Mesodermal cell (in vitro differentiated cells): ENCODE data around the gene GNG7.
"Not testable (repeated sequence)": the region's sequence is repeated elsewhere in the genome, so short reads cannot be mapped to it uniquely, and the experiment has no call there.

Experiments
- H3K27ac ChIP-seq: 2 replicates; pipeline ENCODE4 v1.7.0; 2013; ENCODE audit warnings: mild to moderate bottlenecking, low read depth, low read length, moderate library complexity; ENCODE audit not compliant: severe bottlenecking
- H3K36me3 ChIP-seq: 2 replicates; pipeline ENCODE4 v1.7.1; 2013; ENCODE audit warnings: mild to moderate bottlenecking, low read length, moderate library complexity; ENCODE audit not compliant: control insufficient read depth, insufficient read depth
- H3K4me1 ChIP-seq: one replicate; pipeline ENCODE4 v1.7.1; 2013; ENCODE audit warnings: mild to moderate bottlenecking, low read length; ENCODE audit not compliant: insufficient read depth, control insufficient read depth, poor library complexity, severe bottlenecking
- H3K4me3 ChIP-seq: 2 replicates; pipeline ENCODE4 v1.7.0; 2013; ENCODE audit warnings: low read length, control low read depth, mild to moderate bottlenecking; ENCODE audit not compliant: insufficient read depth, poor library complexity, severe bottlenecking; ENCODE audit errors: extremely low read depth
- H3K9me3 ChIP-seq: 2 replicates; pipeline ENCODE4 v1.7.1; 2013; ENCODE audit warnings: mild to moderate bottlenecking, low read length, moderate library complexity; ENCODE audit not compliant: control insufficient read depth
- WGBS, 2 experiments: methylation state at CpG; one replicate each; pipeline ENCODE4 v1.1.5; 2013; ENCODE audit warnings: missing lambda C conversion rate in 2 of 2; ENCODE audit not compliant: insufficient coverage in 2 of 2; 5-methylcytosine and 5-hydroxymethylcytosine counted together

The GNG7 gene

DNA sequence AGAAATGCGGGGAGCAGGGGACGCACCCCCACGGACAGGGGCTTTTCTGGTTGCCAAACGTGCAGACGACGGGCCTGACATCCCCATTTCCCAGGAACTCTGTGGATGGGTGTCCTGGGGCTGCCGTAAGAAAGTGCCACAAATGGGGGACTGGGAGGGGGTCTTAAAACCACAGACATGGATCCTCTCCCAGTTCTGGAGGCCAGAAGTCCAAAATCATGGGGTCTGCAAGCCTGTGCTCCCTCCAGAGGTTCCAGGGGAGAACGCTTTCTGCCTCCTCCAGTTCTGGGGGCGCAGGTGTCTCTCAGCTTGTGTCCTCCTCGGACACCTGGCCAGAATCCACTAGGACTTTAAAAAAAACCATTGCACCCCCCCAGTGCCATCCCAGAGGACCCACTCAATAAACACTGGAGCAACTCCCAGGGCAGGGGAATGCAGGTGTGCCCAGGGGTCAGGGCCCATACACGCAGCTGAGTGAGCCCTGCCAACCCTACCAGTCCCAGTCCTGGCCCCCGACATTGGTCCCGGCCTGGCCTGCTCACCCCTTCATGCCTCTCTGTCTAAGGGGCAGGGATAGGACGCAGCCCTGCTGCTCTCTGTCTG, 122.7 kb downstream of the GNG7 start:
- H3K9me3 ChIP-seq = peaks cover 26% of the 10 kb centered on the region
- peak overlapping the region; percentile 96 for H3K27ac ChIP-seq
- H3K4me1 ChIP-seq = peaks cover 24% of the 10 kb centered on the region
- 35 to 47% methylated on average over 11 to 13 of the region's 14 CpGs for WGBS, 2 experiments
- H3K36me3 ChIP-seq = no peaks in the 10 kb centered on the region
- H3K4me3 ChIP-seq = no peak overlapping the region

DNA sequence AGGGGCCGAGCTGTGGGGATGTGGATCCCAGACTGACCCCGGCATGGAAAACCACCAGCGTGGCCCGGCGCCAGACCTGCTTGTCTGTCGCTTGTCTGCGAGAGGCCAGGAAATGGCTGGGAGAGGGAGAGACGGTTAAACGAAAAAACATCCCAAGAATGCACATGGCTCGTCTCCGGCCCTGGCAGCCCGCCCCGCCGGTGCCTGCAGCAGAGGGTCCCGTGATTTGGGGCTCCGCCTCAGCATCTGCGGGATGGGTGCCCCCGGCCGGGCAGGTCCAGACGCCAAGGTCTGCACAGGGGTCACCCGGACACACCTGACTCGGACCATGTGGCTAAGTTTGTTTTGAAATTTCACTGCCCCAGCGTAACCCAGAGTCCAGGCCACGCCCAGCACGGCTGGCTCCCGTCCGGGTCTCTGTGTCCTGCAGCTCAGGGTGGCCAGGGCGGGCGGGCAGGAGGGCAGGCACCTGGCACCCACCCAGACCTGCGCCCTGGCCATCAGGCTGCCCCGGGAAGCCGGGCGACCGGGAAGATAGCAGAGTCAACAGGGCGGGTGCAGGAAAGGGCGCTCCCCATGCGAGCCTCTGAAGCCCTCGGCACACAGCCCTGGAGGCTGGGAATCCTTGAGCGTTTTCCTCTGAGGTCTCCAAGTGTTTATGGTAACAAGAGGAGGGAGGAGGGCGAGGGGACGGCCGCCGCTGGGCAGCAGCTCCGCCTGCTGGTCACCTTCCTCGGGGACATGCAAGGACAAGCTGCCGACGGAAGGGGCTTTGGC, 123.4 kb downstream of the GNG7 start:
- H3K36me3 ChIP-seq = no peaks in the 10 kb centered on the region
- peak overlapping the region; percentile 46 for H3K4me3 ChIP-seq
- H3K27ac ChIP-seq = peak overlapping the region; percentile 96
- peaks cover 24% of the 10 kb centered on the region for H3K4me1 ChIP-seq
- peaks cover 26% of the 10 kb centered on the region for H3K9me3 ChIP-seq
- WGBS, 2 experiments = 0% methylated on average over 41 of the region's 47 CpGs

DNA sequence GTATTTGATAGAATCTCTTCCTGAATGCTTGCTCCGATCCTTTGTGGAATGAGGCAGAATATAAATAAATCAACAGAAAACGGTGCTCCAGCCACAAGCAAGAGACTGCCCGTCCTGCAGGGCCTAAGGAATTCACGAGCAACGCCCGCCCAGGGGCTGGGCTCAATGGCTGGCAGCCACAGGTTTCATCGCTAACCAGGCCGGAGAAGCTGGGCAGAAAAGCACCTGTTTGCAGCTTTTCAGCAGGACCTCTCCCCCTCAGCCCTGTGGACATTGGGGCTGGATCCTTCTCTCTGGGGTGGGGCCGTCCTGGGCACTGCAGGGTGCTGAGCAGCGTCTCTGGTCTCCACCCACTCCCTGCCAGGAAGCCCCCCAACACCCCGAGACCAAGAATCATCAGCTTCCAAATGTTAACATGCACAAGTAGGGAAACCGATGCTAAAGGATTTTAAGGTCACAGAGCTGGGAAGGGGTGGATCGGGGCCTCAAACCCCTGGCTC, 124.1 kb downstream of the GNG7 start:
- no peaks in the 10 kb centered on the region for H3K36me3 ChIP-seq
- 28 to 29% methylated on average over 9 to 10 of the region's 13 CpGs for WGBS, 2 experiments
- peak overlapping the region; percentile 96 for H3K27ac ChIP-seq
- peaks cover 20% of the 10 kb centered on the region for H3K9me3 ChIP-seq
- H3K4me1 ChIP-seq = peaks cover 24% of the 10 kb centered on the region
- peak overlapping the region; percentile 46 for H3K4me3 ChIP-seq

DNA sequence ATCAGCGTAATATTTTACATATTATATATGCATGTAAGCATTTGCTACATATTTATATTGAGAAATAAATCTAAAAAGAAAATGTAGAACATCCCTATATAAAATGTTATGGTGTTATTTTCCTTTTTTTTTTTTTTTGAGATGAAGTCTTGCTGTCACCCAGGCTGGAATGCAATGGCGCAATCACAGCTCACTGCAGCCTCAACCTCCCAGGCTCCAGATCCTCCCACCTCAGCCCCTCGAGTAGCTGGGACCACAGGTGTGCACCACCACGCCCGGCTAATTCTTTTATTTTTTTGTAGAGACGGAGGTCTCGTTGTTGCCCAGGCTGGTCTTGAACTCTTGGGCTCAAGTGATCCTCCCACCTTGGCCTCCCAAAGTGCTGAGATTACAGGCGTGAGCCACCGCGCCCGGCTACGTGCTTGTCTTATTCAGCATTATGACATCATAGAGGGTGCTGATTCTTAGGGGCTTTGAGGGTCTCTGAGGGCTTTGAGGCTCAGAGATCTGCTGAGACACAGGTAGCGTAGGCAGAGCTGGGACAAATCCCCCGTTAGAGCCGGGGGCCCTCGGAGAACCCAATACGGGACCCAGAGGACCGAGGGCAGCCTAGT, 124.7 kb downstream of the GNG7 start:
- peaks cover 14% of the 10 kb centered on the region for H3K9me3 ChIP-seq
- no peak overlapping the region for H3K4me3 ChIP-seq
- 89 to 91% methylated on average over 12 to 17 of the region's 18 CpGs for WGBS, 2 experiments
- peak overlapping the region; percentile 96 for H3K27ac ChIP-seq
- H3K36me3 ChIP-seq = no peaks in the 10 kb centered on the region
- peaks cover 24% of the 10 kb centered on the region for H3K4me1 ChIP-seq

DNA sequence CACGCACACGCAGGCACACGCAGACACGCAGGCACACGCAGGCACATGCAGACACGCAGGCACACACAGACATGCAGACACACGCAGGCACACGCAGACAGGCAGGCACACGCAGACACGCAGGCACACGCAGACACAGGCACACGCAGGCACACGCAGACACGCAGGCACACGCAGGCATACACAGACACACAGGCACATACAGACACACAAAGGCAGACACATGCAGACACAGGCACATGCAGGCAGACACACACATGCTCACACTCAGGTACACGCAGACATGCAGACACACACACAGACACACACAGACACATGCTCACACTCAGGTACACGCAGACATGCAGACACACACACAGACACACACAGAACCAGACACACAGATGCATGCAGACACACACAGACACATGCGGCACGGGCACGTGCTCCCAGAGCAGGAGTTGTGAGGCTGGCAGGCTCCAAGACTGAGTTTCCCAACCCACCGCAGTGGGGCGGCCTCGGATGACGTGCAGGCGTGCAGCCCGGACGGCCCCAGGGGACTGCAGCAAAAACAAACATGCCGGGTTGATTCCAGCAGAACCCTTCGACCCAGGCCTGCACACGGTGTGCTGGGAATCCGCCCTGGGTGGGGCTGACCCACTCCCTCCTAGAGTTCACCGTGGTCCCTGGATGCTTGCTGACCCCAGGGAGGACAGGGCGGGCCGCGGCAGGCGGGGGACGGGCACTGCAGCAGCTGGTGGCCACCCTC, 126.6 kb downstream of the GNG7 start:
- WGBS, 2 experiments = 96 to 98% methylated on average over 27 to 32 of the region's 37 CpGs
- H3K9me3 ChIP-seq = peaks cover 8% of the 10 kb centered on the region
- H3K36me3 ChIP-seq = no peaks in the 10 kb centered on the region
- no peak overlapping the region for H3K27ac ChIP-seq
- H3K4me3 ChIP-seq = no peak overlapping the region
- peaks cover 24% of the 10 kb centered on the region for H3K4me1 ChIP-seq

DNA sequence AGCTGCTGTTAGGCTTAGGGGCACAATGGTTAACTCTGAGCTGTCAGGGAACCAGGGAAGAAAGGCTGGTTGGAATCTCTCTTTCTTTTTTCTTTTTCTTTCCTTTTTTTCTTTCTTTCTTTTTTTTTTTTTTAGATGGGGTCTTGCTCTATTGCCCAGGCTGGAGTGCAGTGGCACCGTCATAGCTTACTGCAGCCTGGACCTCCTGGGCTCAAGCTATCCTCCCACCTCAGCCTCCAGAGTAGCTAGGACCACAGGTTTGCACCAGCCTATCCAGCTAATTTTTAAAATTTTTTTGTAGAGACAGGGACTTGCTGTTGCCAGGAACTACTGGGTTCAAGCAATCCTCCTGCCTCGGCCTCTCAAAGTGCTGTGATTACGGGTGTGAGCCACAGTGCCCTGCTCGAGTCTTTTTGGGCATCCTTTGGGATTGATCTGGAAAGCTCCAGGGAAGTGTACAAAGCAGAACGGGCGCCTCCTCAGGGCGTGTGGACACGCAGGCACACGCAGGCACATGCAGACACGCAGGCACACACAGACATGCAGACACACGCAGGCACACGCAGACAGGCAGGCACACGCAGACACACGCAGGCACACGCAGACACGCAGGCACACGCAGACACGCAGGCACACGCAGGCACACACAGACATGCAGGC, 127.4 kb downstream of the GNG7 start:
- 97% methylated on average over 19 of the region's 19 CpGs for WGBS, 2 experiments
- Histone ChIP-seq H3K27ac (no peak overlapping the region), H3K4me3 (no peak overlapping the region), H3K36me3 (no peaks in the 10 kb centered on the region), H3K9me3 (peaks cover 14% of the 10 kb centered on the region), H3K4me1 (peaks cover 24% of the 10 kb centered on the region)

DNA sequence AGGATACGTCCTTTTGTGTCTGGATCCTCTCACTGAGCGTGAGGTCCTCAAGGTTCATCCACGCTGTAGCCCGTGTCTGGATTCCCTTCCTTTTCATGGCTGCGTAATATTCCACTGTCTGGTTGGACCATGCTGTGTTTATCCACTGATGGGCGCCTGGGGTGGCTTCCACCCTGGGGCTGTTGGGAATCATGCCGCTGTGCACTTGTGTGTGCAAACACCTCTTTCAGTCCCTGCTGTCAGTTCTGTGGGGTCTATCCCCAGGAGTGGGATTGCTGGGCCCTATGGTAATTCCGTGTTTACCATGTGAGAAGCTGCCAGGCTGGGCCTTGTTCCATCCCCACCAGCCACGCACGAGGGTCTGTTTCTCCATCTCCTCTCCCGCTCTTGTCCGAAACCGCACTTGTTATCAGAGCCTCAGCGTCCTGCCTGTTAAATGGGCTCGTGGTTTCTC, 128.0 kb downstream of the GNG7 start:
- WGBS, 2 experiments = 92 to 94% methylated on average over 15 of the region's 15 CpGs
- Histone ChIP-seq H3K4me1 (peaks cover 19% of the 10 kb centered on the region), H3K36me3 (no peaks in the 10 kb centered on the region), H3K27ac (no peak overlapping the region), H3K9me3 (peaks cover 18% of the 10 kb centered on the region), H3K4me3 (no peak overlapping the region)

DNA sequence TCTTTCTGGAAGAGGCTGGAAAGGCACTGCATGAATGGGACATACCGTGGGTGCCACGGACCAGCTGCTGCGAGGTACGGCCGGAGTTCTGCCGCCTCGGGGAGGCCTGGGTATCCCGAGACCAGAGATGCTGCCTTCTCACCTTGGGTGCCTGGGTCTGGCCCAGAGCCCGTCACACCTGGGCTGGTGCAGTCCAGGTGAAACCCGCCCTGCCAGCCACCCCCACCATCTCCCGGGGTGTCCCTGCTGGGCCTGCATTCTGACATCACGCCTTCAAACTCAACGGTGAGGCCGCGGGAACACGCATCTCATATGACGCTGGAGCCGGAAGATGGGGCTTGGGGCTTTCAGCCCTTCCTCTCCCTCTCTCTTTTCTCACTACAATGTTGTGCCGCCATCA, 128.6 kb downstream of the GNG7 start:
- Histone ChIP-seq H3K4me3 (no peak overlapping the region), H3K27ac (no peak overlapping the region), H3K4me1 (peaks cover 18% of the 10 kb centered on the region), H3K9me3 (peaks cover 18% of the 10 kb centered on the region), H3K36me3 (no peaks in the 10 kb centered on the region)
- WGBS, 2 experiments = 93 to 96% methylated on average over 16 to 19 of the region's 19 CpGs

DNA sequence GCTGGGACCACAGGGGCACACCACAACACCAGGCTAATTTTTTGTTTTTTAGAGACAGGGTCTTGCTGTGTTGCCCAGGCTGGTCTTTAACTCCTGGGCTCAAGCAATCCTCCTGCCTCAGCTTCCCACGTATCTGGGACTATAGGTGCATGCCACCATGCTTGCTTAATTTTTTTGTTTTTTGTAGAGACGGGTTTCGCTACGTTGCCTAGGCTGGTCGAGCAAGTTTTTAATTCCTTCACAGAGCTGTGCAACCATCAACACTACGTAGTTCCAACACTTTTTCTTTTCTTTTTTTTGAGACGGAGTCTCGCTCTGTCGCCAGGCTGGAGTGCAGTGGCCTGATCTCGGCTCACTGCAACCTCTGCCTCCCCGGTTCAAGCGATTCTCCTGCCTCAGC, 130.3 kb downstream of the GNG7 start:
- WGBS, 2 experiments = 90 to 99% methylated on average over 11 to 12 of the region's 12 CpGs
- H3K36me3 ChIP-seq, H3K4me1 ChIP-seq, H3K4me3 ChIP-seq, H3K27ac ChIP-seq: not testable (repeated sequence)
- peaks cover 16% of the 10 kb centered on the region for H3K9me3 ChIP-seq
